ENCODE results near the gene TMEM185A. TPM values are rescaled to one million over a fixed set of nuclear protein-coding genes. Genes with fewer than 3 reads are reported as not detected.

TMEM185A gene
- total and polyA plus RNA-seq, 10 of the 15 experiments (the other 5 are each of a cell fraction or from before 2014, with no cell fraction given) = 2.4 to 25.1 (median 12.0) TPM

GRCh38 chrX:149571770-149572169 lies 59.8 kb downstream of the TMEM185A start (continued):
- no peak for TF ChIP-seq RBBP5 (conservative IDR thresholded peaks at IDR 0.05)

GRCh38 chrX:149570668-149571067 lies 60.9 kb downstream of the TMEM185A start:
- BruUV-seq (replicated peaks) = no TSS peak
- no peak overlapping the region for H2AFZ ChIP-seq (ENCODE audit: control insufficient read depth, low read depth, low read length)
- TF ChIP-seq ZNF592 (IDR thresholded peaks at IDR 0.05) (no peak), SRF (IDR thresholded peaks at IDR 0.05; ENCODE audit: low read depth in 2 of 2, low read length in 2 of 2) (no peak), JUND (IDR thresholded peaks at IDR 0.05; ENCODE audit: low read depth, low read length) (no peak), DPF2 (IDR thresholded peaks at IDR 0.05) (no peak), RCOR1 (conservative IDR thresholded peaks at IDR 0.05; ENCODE audit: low read depth, low read length) (no peak), ZNF622 (IDR thresholded peaks at IDR 0.05) (no peak), ATF3 (IDR thresholded peaks at IDR 0.05; ENCODE audit: borderline replicate concordance, extremely low read depth, low read depth, low read length) (no peak), ATF7 (IDR thresholded peaks at IDR 0.05; ENCODE audit: low read depth) (no peak), PAX5 (IDR thresholded peaks at IDR 0.05; ENCODE audit: borderline replicate concordance, low read depth, low read length) (no peak), ZBTB40 (IDR thresholded peaks at IDR 0.05; ENCODE audit: borderline replicate concordance) (no peak), STAT3 (IDR thresholded peaks at IDR 0.05; ENCODE audit: low read depth, low read length) (no peak), BCL11A (IDR thresholded peaks at IDR 0.05; ENCODE audit: low read depth, low read length) (no peak), HDGF (IDR thresholded peaks at IDR 0.05) (no peak)
- ChIA-PET POLR2A (no interaction called here), RAD21 (ENCODE audit: unreplicated experiment) (no interaction called here), CTCF (no interaction called here), SMC1A (ENCODE audit: uncharacterized antibody, unreplicated experiment) (no interaction called here)
- no peaks in the 10 kb centered on the region for H3K36me3 ChIP-seq (ENCODE audit: control insufficient read depth in 2 of 2, insufficient read depth in 2 of 2, low read length in 1 of 2)
- intact Hi-C loops (cut with micrococcal nuclease; ENCODE audit: unreplicated experiment) (no loop called here), in situ Hi-C loops (cut with MboI) (no loop called here)
- H3K4me3 ChIP-seq = no peak overlapping the region
- no peaks in the 10 kb centered on the region for H4K20me1 ChIP-seq (ENCODE audit: control insufficient read depth, insufficient read depth)
- no peaks in the 10 kb centered on the region for H3K27me3 ChIP-seq (replicated peaks in 1 of 2; ENCODE audit: control insufficient read depth in 2 of 2, insufficient read depth in 2 of 2, low read length in 1 of 2)
- WGBS (ENCODE audit: insufficient coverage, insufficient replicate concordance, low lambda C conversion rate, missing lambda C conversion rate) = 59% methylated on average over 6 of the region's 6 CpGs
- H3K9me3 ChIP-seq (replicated peaks; ENCODE audit: control insufficient read depth, insufficient read depth, low read length) = no peaks in the 10 kb centered on the region
- H3K27ac ChIP-seq (ENCODE audit: control insufficient read depth, insufficient read depth) = no peak overlapping the region
- H3K4me2 ChIP-seq (ENCODE audit: control insufficient read depth, insufficient read depth) = no peak overlapping the region
- no peak overlapping the region for H3K9ac ChIP-seq (ENCODE audit: control insufficient read depth, insufficient read depth, low read length)
- no peaks in the 10 kb centered on the region for H3K79me2 ChIP-seq (ENCODE audit: control insufficient read depth, insufficient read depth, low read length)
- FAIRE-seq = no peak
- H3K4me1 ChIP-seq (ENCODE audit: control insufficient read depth, insufficient read depth, low read length) = no peaks in the 10 kb centered on the region
- no peak for ATAC-seq
- no peak for DNase-seq (ENCODE audit: low read depth, low spot score)

Measured in GM12878 (cell line).